ENCODE measurements around the gene HOXA7. TPM values are rescaled to one million over a fixed set of nuclear protein-coding genes. Genes with fewer than 3 reads are reported as not detected.

Gene HOXA7
- total and polyA plus RNA-seq, 2 of the 8 experiments (the other 6 are each of a cell fraction or from before 2014, with no cell fraction given): 0.03 TPM; not detected in 1

DNA sequence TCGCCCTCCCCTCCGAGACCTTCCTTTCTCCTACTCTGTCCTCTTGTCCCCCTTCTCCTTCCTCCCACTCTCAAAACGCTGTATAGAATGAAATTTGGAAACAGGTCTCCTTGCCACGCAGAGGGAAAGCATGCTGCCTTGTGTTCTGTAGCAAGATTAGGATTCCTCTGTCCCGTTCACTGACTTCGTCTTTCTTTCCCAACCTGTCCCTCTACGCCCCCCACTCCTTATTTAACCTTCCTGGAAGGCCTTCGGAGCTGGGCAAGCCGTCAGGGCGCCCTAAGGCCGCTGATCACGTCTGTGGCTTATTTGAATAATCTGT is 7.5 kb upstream of the HOXA7 start:
- H3K14ac ChIP-seq (ENCODE audit: insufficient read length): no peak overlapping the region
- H2AK5ac ChIP-seq (ENCODE audit: low read depth, low read length): no peak overlapping the region
- H2BK120ac ChIP-seq (replicated peaks; ENCODE audit: low read depth, low read length): no peak overlapping the region
- H2BK20ac ChIP-seq (ENCODE audit: low read length): no peak overlapping the region
- H3K18ac ChIP-seq (ENCODE audit: extremely low read depth, low read length): no peak overlapping the region
- no peak overlapping the region for H2BK12ac ChIP-seq (ENCODE audit: low read depth, low read length)
- ChIA-PET CTCF (ENCODE audit: partially characterized antibody) (interaction anchor here (0.8 to 4.4 kb wide), 5 partner anchors 9 to 22 kb away, joined by 3 to 80 read pairs (median 5); partner anchors contain the start of genes HOXA11, HOXA3, HOXA5 and HOXA6), POLR2A (ENCODE audit: partially characterized antibody) (no interaction called here)
- FAIRE-seq (no peak), DNase-seq (ENCODE audit: low read depth in 1 of 2, low spot score in 2 of 2) (no peak)
- H4K5ac ChIP-seq (ENCODE audit: insufficient read length, low read depth, low read length): no peak overlapping the region
- H3K4me2 ChIP-seq (ENCODE audit: insufficient read depth in 1 of 2, low read depth in 2 of 2, low read length in 2 of 2): peak overlapping the region; percentile 8 to 47; a peak in 1 of 4 replicates
- peaks cover 19 to 28% of the 10 kb centered on the region in 2 experiments for H4K20me1 ChIP-seq (replicated peaks in 1 of 2; ENCODE audit: control insufficient read depth in 1 of 2, insufficient read depth in 2 of 2, low read length in 2 of 2)
- no peak overlapping the region for H3K9ac ChIP-seq (replicated peaks in 1 of 4; ENCODE audit: extremely low read depth in 1 of 4, low read depth in 3 of 4, low read length in 3 of 4)
- no peak overlapping the region for H3K56ac ChIP-seq (replicated peaks; ENCODE audit: insufficient read length, low read depth, low read length)
- H3K4ac ChIP-seq (replicated peaks; ENCODE audit: insufficient read length, low read depth, low read length): no peak overlapping the region
- H3K27ac ChIP-seq (ENCODE audit: low read depth, low read length): no peak overlapping the region
- H3K23ac ChIP-seq (ENCODE audit: insufficient read length): no peak overlapping the region
- peaks cover 0 to 20% (median 0%) of the 10 kb centered on the region in 4 experiments; a peak in 1 of 8 replicates for H3K36me3 ChIP-seq (ENCODE audit: control insufficient read depth in 2 of 4, insufficient read depth in 4 of 4, low read length in 3 of 4)
- H4K91ac ChIP-seq (replicated peaks; ENCODE audit: insufficient read length, low read length): no peak overlapping the region
- TF ChIP-seq TAF1 (IDR thresholded peaks at IDR 0.05; ENCODE audit: low read depth, low read length): no peak
- TF ChIP-seq GABPA (IDR thresholded peaks at IDR 0.05; ENCODE audit: borderline replicate concordance, insufficient read depth, low read length): no peak
- no peak for TF ChIP-seq RAD21 (IDR thresholded peaks at IDR 0.05 in 1 of 2, conservative IDR thresholded peaks at IDR 0.05 in 1 of 2; ENCODE audit: low read depth in 2 of 2, low read length in 2 of 2)
- no peak for TF ChIP-seq ZNF274 (IDR thresholded peaks at IDR 0.05; ENCODE audit: borderline replicate concordance, extremely low read depth, low read length)
- TF ChIP-seq, protein P1, sequence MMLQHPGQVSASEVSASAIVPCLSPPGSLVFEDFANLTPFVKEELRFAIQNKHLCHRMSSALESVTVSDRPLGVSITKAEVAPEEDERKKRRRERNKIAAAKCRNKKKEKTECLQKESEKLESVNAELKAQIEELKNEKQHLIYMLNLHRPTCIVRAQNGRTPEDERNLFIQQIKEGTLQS (IDR thresholded peaks at IDR 0.05; ENCODE audit: insufficient read depth, low read depth, low read length): no peak
- no peak for TF ChIP-seq SRF (IDR thresholded peaks at IDR 0.05; ENCODE audit: low read depth, low read length)
- TF ChIP-seq KDM1A (IDR thresholded peaks at IDR 0.05; ENCODE audit: borderline replicate concordance, low read length): no peak
- TF ChIP-seq SP2 (IDR thresholded peaks at IDR 0.05; ENCODE audit: low read length): no peak
- TF ChIP-seq, protein P2, sequence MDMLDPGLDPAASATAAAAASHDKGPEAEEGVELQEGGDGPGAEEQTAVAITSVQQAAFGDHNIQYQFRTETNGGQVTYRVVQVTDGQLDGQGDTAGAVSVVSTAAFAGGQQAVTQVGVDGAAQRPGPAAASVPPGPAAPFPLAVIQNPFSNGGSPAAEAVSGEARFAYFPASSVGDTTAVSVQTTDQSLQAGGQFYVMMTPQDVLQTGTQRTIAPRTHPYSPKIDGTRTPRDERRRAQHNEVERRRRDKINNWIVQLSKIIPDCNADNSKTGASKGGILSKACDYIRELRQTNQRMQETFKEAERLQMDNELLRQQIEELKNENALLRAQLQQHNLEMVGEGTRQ (IDR thresholded peaks at IDR 0.05; ENCODE audit: low read length): no peak
- no peak for TF ChIP-seq HDAC6 (IDR thresholded peaks at IDR 0.05; ENCODE audit: low read depth, low read length)
- H2BK15ac ChIP-seq (ENCODE audit: low read length): no peak overlapping the region
- no peaks in the 10 kb centered on the region; a peak in 4 of 7 replicates for H3K4me1 ChIP-seq (replicated peaks in 1 of 4; ENCODE audit: control insufficient read depth in 3 of 4, insufficient read depth in 4 of 4, low read length in 3 of 4)
- no peak overlapping the region for H2AFZ ChIP-seq (ENCODE audit: low read length)
- no peaks in the 10 kb centered on the region for H3K79me1 ChIP-seq (ENCODE audit: low read depth, low read length)
- WGBS, 2 experiments (ENCODE audit: extremely low coverage in 1 of 2, insufficient coverage in 1 of 2, insufficient read length in 1 of 2, insufficient replicate concordance in 2 of 2, low coverage in 1 of 2, low lambda C conversion rate in 2 of 2, missing lambda C conversion rate in 1 of 2): 18% methylated on average over 12 of the region's 12 CpGs; no CpG with 5 or more reads in 1 of the 2 experiments
- H2BK5ac ChIP-seq (ENCODE audit: low read depth, low read length): no peak overlapping the region
- no peak overlapping the region for H4K8ac ChIP-seq (ENCODE audit: extremely low read depth, insufficient read depth, low read length)
- H3K23me2 ChIP-seq (ENCODE audit: low read depth, low read length): no peaks in the 10 kb centered on the region
- H3K27me3 ChIP-seq (replicated peaks in 1 of 4; ENCODE audit: control insufficient read depth in 3 of 4, extremely low read depth in 1 of 4, insufficient read depth in 3 of 4, low read length in 3 of 4): peaks cover 98 to 100% (median 99%) of the 10 kb centered on the region in 4 experiments
- H3K9me3 ChIP-seq (ENCODE audit: insufficient read depth in 2 of 2, low read depth in 1 of 2, low read length in 1 of 2): peaks cover 0 to 6% of the 10 kb centered on the region in 2 experiments; a peak in 1 of 4 replicates
- H3K79me2 ChIP-seq (ENCODE audit: control insufficient read depth in 1 of 2, insufficient read depth in 2 of 2, low read length in 2 of 2): no peaks in the 10 kb centered on the region
- H3K4me3 ChIP-seq (ENCODE audit: extremely low read depth in 1 of 4, insufficient read depth in 2 of 4, low read depth in 3 of 4, low read length in 4 of 4): peak overlapping the region in 1 of 4 experiments; percentile 25; a peak in 2 of 8 replicates

All from H1 (cell line).